Measurements from ENCODE around the gene TCAP.

Gene TCAP

DNA sequence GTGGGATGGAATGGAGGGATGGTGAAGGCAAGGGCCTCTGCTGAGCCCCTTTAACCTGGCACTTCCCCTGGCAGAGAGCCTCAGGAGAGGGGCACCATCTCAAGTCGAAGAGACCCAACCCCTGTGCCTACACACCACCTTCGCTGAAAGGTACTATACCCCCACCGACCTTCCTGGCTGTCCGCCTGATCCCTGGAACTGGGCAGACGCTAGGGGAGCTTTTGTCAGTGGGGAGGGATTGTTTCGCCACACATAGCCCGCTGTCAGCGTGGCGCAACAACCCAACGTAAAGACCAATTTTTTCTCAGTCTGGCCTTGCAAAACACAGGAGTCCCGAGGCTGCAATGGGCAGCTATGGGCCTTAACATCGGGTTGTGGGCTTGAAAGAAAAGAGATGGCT is 35.3 kb upstream of the TCAP start:
- DNase-seq, result no peak

DNA sequence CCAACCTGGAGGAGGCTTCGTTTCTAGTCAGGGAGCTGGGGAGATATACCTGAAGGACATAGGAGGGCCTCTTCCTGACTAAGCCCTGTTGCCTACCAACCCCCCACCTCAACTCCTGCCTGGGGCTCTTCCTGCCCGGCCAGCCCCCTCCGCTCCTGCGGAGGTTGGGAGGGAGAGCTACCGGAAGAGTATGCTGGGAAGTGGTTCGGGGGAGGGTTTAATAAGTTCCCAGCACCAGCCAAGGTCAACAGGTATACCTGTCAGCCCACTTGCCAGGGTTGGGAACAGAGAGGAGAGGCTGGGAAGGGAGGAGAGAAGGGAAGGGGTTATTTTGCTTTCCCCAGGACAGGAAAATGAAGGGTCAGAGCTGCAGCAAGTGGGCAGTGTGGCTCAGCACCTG is 33.7 kb upstream of the TCAP start:
- no peak for DNase-seq

DNA sequence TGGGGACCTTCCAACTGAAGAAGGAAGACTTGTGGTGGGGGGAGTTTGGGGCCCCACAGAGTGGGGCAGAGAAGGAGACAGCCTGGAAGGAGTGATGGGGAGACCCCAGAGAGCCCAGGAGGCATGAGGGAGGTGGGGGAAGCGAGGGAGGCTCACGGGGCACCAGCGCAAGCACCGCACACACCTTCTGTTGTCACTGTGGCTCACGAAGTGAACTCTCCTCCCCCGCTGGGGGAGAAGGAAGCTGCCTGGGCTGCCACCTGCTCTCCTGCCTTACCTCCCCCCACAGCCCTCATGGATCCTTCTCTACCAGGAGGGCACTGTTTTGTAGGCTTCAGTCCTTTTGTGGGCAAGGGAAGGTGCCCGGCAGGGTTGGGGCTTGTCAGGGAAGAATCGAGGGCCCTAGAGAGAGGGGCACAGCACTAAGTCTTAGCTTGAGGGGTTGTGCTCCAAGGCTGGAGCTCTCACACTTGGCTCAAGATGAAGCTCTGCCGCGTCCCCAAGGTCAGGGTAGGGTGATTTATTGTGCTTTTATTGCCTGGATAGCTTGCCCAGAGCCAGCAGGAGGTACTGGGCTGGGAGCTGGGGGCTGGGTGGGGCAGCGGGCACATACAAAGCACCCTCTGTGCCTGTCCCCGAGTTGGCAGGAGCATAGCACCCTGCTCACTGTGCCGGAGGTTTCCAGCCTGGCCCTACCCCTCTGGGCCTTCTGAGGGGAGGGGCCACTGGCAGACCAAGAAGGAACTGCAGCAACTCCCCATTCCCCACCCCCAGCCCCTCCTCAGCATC is 32.8 kb upstream of the TCAP start:
- no peak for DNase-seq

DNA sequence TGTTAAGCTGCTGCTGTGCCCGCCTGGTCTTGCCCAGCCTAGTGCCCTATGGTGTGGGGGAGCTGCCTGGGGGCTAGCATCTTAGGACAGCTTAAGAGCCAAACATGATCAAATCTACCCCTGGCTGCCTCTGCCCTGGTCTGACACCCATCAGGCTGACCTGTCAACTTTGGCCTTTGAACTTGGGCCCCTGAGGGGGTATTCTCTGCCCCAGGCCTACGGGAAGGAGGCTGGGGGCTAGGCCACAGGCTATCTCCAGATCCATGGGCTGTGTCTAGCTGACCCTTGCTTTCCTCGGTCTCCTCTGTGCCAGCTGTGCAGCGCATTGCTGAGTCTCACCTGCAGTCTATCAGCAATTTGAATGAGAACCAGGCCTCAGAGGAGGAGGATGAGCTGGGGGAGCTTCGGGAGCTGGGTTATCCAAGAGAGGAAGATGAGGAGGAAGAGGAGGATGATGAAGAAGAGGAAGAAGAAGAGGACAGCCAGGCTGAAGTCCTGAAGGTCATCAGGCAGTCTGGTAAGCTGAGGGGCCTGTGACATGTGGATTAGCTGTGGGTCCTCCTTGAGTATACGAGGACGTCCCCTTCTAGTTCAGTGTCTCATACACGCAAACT is 31.5 kb upstream of the TCAP start:
- no peak for DNase-seq

DNA sequence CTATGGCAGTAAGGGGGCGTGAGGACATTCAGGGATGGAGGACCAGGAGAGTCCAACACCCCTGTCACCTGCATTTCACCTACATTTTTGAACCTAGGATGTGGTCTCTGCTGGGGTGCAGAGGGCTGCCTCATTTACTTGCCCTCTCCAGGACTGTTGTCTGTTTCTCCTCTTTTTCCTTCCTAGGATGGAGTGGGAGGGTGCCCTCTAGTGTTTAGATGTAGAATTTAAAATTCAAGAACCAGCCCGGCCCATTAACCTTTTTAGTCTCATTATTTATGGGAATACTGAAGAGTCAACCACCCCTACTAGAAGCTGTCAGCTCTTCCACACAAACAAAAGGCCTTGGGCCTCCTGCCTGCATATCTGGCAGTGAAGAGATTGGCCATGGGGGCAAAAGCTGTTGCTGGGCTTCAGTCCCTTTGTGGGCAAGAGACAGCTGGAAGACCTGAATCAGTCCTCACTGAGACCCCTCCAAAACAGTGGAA is 30.7 kb upstream of the TCAP start:
- DNase-seq, result peak; percentile 58

DNA sequence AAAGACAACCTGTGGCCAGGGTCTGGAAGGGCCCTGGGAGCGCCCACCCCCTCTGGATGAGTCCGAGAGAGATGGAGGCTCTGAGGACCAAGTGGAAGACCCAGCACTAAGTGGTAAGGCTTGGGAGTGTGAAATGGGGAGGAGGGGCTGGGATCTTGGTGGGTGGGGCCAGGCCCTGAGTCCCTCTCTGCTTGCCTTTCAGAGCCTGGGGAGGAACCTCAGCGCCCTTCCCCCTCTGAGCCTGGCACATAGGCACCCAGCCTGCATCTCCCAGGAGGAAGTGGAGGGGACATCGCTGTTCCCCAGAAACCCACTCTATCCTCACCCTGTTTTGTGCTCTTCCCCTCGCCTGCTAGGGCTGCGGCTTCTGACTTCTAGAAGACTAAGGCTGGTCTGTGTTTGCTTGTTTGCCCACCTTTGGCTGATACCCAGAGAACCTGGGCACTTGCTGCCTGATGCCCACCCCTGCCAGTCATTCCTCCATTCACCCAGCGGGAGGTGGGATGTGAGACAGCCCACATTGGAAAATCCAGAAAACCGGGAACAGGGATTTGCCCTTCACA is 29.5 kb upstream of the TCAP start:
- DNase-seq, result peak; percentile 19

DNA sequence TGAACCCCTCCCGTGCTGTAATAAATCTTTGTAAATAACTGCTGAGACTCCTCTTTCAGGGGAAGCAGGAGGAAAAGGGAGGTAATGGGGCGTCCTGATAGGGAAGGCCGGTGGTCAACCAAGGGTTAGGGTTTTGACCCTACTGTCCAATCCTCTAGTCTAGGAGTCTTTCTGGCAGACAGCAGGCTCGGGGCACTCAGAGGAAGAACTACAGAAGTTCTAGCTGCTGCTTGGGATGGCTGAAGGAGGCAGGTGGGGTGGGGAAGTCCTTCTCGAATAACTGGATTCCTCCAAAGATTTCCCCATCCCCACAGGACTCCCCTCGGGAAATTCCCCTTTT is 28.6 kb upstream of the TCAP start:
- DNase-seq, result no peak

DNA sequence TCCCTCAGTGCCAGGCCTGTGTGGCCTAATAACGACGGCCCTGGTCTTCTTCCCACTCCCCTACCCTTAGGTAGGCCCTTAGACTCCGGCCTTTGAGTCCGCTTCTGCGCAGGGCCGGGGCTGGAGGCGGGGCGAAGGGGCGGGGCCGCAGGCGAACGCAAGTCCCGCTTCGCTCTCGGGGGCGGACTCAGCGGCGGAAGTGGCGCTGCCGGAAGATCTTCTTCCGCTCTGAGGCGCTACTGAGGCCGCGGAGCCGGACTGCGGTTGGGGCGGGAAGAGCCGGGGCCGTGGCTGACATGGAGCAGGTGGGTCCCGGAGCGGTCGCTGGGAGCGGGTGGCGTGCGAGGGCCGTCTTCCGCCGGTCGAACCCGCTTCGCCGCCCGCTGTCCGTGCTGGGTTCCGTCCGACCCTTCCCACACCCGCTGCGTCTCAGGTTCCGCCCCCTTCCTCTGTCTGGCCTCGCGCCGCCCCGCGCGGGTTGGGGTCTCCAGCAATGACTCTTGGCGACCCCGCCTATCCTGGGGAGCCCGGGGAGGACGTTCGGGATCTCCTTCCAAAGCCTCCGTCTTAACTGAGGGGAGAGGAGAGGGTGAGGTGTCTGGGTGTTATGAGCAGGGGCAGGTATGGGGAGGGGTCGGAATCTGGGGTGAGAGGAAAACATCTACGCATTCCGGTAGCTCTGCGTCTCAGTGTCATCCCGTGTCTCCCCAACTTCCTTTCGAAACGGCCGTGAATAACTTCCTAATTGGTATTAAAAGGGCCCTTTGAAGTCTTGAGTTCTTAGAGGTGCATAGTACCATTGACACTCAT is 28.0 kb upstream of the TCAP start, which contains the start of gene STARD3:
STARD3 (plus strand) TSS at position 218 of the 810 bp plus-strand sequence. CDS start 16,388 bp downstream, outside the sequence.
- DNase-seq, result peak; percentile 88

DNA sequence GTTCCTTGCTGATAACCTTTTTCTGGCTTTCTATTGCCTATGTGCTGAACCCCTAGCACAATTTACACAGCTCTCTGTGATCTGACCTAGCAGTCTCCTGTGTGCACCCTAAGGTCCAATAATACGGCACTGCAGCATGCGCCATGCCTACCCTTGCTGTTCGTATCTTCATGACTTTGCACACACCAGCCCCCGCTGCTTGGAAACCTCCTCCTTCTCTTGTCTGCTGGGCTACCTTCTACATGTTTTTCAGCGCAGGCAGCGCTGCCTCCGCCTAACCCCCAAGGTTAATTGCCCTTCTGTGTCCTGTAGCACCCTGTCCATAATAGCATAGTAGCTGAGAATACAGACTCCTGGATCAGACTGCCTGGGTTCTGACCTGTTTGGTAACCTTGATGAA is 26.8 kb upstream of the TCAP start:
- no peak for DNase-seq

DNA sequence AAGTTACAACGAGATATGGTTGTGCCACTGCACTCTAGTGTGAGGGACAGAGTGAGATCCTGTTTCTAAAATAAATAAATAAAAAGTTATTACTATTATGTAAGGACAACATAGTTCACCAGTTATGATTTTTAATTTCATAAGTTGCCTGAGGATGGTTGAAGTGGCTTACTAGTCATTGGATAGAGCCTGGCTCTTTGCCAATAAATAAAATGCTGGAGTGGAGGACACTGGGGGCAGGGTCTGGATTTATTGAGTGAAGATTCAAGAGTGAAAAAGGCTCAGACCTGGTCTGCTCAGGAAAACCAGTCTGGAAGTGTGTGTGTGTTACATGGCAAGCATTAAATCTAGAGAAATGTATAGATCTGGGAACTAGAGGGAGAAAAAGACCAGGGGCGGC is 26.1 kb upstream of the TCAP start:
- DNase-seq, result no peak

DNA sequence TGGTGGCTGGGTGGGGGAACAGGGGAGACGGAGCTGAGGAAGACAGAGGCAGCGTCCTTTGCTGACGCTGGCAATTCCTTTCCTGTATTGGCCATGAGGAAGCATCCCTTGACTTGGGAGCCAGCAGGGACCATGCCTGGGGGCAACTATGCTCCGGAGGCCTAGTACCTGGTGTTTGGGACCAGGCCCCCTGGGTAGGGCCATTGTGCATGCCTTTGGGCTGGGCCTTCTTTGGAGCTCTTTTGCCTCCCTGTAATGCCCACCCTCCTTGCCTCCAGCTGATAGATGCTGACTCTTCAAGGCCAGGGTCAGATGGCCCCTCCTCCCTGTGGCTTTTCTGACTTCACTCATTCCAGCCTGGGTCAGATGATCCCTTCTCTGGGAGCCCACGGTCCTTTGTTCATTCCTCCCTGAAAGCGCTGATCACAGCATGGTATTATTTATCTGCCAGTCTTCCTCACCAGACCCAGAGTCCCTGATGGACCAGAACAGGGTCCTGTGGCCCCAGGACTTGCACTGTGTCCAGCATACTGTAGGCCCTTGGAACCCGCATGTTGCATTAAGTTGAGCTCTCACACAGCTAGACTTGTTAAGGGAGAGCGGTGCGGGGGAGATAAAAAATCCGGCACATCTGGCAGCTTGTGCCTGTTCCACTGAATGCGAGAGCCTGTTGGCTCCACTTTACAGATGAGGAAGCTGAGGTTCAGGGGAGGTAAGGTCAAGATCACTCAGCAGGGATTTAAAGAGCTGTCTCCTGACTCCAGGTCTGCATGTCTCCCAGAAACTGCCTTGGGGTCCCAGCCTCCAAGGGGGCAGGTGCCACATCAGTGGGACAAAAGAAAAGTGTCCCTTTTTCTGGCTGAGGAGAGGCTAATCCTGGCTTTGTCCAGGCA is 25.3 kb upstream of the TCAP start:
- DNase-seq, result no peak

DNA sequence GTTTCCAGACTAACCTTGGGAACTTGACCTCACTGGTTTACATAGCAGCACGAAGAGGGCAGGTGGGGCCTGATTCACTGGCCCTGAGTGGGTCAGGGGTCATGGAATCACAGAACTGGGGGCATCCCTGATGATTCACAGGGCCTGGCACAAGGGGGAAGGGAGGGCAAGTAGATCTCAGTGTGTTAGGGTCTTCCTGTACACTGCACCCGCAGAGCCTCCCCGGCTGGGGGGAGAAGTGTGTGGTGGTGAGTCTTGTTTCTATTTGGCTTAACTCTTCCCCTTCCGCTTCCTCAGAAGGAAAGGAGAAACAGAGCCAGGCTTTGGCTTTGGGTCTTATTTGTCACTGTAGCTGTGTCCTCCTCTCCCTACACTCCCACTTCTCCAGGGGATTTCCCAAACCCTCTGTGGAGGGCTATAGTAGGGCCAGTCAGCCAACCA is 24.5 kb upstream of the TCAP start:
- DNase-seq, result no peak

DNA sequence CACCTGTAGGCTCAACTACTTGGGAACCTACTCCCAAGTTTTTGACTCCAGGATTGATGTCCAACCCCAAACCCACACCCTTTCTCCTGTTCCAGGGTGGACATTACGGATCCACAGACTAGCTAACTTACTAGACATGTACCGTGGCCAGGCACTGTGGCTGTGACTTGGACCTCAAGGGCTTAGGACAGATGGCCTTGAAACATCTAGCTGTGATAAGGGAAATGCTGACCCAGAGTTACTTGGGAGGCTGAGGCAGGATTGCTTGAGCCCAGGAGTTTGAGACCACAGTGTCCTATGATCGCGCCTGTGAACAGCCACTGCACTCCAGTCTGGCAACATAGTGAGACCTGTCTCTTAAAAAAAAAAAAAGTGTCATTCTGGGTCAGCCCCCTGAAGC is 24.1 kb upstream of the TCAP start:
- no peak for DNase-seq

DNA sequence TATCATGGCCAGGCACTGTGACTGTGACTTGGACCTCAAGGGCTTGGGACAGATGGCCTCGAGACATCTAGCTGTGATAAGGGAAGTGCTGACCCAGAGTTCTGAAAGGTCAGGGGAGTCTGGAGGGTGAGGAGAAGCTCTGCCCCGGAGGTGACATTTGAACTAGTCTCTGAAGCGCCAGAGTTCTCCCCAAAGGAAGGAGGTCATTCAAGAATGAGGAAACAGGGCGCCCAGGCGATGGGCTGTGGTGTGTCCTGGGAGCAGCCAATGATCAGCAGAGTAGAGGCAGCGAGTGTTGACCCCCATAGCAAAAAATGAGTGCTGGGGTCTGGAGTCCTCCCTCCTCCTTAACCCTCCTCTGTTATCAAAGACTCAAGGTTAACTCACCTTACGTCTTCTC is 23.3 kb upstream of the TCAP start:
- no peak for DNase-seq

DNA sequence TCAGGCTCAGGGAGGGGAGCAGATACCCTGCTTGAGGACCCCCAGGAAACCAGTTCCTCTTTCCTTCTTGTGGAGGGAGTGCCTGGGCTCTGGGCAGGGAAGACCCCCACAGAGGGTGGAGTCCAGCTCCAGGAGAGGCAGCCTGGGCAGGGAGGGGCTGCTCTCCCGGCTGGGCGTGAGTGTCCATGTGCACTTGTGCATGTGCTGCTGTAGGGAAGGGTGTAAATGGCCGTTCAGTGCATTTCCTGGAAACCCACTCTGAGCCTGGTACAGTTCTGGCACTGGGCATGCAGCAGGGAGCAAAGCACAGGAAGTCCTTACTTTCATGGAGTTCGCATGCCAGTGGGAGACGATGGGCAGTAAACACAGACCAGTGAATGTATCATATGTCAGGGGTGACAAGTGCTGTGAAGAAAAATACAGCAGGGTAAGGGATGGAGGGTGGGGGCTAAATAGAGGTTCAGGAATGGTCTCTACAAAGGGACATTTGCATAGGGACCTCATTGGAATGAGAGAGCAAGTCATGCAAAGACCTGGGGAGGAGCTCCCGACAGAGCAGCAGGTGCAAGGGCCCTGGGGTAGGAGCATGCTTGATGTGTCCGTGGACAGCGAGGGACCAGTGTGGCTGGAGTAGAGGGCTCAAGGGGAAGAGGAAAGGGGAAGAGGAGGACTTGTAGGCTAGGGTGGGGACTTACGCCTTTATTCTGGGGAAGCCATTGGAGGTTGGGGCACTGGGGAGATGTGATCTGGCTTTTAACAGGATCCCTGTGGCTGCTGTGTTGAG is 22.7 kb upstream of the TCAP start:
- no peak for DNase-seq

DNA sequence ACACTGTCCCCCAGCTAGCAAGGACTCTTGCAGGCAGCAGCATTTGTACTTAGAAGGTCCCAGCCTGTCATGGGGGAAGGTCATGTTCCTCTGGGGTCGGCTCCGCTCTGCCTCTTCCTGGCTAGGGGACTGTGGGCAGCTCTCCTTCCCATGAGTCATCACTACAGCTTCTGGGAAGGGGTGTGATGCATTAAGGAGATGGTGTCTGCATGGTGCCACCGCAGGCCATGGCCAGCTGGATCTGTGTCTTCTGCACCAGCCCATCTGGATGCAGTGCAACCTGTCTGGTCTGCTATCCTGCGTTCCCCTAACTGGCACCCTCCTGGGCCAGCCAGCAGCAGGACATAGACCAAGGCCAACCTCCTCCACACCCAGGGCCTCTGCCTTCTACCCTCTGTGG is 21.9 kb upstream of the TCAP start:
- DNase-seq, result no peak

DNA sequence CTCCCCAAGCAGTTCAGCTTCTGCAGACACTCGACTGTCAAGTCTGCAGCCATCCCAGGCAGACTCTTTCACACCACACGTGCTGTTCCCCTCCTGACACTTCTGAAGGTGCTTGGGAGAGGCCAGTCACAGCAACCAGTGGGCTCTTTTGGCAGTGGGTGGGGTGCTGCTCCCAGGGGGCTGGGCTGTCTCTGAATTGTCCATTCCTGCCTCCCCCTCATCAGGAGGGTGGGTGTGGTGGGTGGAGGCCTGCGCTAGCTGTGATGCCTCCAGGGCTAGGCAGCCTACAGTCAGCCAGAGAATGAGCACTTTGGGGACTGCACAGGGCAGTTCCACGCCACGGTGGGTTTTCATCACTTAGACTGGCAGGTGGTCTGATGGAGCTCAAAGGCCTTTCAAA is 17.9 kb upstream of the TCAP start:
- DNase-seq, result peak; percentile 64

DNA sequence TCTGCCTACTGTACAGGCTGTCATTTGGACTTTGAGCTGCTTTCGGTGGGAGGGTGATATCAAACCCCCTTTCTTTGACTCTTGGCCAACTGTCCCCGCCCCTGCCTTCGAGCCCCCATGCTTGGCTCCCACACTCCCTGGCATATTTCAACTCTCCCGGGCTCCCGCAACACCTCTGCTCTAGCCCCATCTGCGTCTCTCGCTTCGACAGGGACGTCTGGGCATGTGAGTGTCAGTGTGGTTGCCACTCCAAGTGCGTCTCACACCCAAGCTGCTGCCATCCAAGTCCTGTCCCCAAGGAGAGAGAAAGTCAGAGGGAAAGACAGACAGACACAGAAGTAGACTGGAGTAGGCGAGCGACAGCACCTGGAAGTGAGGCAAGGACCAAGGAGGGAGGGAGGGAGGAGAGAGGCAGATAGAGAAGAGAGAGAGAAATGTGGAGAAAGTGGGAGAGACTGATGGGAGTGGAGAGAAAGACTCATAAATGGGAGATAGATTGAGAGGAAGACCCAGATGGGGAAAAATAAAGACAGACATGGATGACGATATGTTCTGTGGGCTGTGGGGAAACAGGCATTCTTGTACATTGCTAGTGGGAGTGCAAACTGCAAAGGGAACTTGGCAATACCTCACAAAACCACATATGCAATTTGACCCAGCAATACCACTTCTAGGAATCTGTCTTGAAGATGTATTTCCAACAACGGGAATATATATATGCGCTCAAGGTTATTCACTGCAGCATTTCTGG is 16.4 kb upstream of the TCAP start:
- DNase-seq, result no peak

DNA sequence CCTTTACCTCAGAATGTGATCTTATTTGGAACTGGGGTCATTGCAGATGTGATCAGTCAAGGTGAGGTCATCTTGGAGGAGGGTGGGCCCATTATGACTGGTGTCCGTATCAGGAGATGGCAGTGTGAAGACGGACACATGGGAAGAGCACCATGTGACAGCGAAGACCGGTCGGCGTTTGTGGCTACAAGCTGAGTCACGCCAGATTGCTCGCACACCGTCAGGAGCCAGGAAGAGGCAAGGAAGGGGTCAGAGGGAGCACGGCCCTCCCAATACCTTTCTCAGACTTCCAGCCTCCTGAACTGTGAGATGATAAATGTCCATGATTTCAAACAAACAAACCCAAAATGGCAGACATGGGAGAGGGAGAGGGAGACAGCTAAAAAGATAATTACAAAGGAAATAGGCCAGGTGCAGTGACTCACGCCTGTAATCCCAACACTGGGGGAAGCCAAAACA is 15.0 kb upstream of the TCAP start:
- DNase-seq, result no peak

DNA sequence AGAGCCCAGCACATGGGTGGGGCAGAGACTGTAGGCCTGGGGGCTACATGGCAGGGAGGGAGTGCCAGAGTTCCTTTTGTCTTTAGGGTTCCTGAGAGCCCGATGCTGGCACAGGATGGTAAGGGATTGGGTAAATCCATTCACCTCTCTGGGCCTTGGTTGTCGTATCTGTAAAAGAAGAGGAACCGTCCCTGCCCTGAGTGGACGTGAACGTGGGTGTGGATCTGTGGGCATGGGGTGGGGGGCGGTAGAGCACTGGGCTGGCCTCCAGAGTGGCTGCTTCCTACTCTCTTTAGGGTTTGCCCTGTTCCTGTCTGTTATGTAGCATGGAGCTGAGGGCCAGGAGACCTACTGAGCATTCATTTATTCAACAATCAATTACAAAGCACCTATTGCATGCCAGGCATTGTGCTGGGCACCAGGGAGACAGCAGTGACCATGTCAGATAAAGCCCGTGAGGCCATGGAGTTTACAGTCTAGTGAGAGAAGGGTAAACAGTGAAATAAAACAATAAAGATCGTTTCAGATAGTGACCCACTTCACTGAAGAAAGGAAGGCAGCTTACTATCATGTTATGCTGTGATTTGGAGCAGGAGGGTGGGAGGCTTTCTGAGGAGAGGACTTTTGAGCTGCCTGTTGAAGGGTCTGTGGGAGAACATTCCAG is 13.1 kb upstream of the TCAP start:
- DNase-seq, result no peak

All from hematopoietic multipotent progenitor cell treated with erythropoietin and hydrocortisone succinate and interleukin-3 and kit ligand, for 8 days (in vitro differentiated cells).